Urinary bladder (tissue), 4 donors: ENCODE results near the gene PSMG4. TPM values are rescaled to one million over a fixed set of nuclear protein-coding genes. Genes with fewer than 3 reads are reported as not detected.

Source experiments
- DNase-seq: peaks from one replicate; pipeline ENCODE4 v3.0.0-alpha.2; 2015; ENCODE audit errors: extremely low spot score
- H3K27ac ChIP-seq: one replicate; pipeline ENCODE4 v1.5.1; 2013; ENCODE audit warnings: low read depth, mild to moderate bottlenecking, moderate library complexity
- H3K36me3 ChIP-seq: one replicate; pipeline ENCODE4 v1.6.1; 2013; ENCODE audit warnings: mild to moderate bottlenecking, moderate library complexity; ENCODE audit not compliant: insufficient read depth
- H3K4me1 ChIP-seq: one replicate; pipeline ENCODE4 v1.6.1; 2013; ENCODE audit warnings: mild to moderate bottlenecking, moderate library complexity; ENCODE audit not compliant: insufficient read depth
- H3K4me3 ChIP-seq: one replicate; pipeline ENCODE4 v1.5.1; 2013; ENCODE audit warnings: low read depth, low read length
- WGBS: extraction: QIAGEN DNeasy Blood & Tissue Kit; methylation state at CpG from one replicate; pipeline ENCODE4 v1.1.7; 2013; 5-methylcytosine and 5-hydroxymethylcytosine counted together
- polyA plus RNA-seq: library from polyadenylated mRNA; stranded (reverse); fragments of 200-250 nt; gene quantifications from one replicate; pipeline ENCODE4 v1.2.3, GENCODE V29; 2013
- total RNA-seq: library from RNA; depleted of rRNA; stranded (reverse); fragments of >200 nt; gene quantifications from one replicate; pipeline ENCODE4 v1.2.3, GENCODE V29; 2014
- donor health status: healthy with polysubstance abuse.
- donor health status: healthy.

Gene PSMG4
- total and polyA plus RNA-seq, 2 donors: 19.8 to 29.5 TPM

GRCh38 chr6:3311826-3312225, 53.1 kb downstream of the PSMG4 start:
- Histone ChIP-seq H3K36me3 (no peaks in the 10 kb centered on the region), H3K27ac (no peak overlapping the region), H3K4me3 (no peak overlapping the region), H3K4me1 (no peaks in the 10 kb centered on the region)
- DNase-seq: no peak
- 96% methylated on average over 6 of the region's 6 CpGs for WGBS

DNA sequence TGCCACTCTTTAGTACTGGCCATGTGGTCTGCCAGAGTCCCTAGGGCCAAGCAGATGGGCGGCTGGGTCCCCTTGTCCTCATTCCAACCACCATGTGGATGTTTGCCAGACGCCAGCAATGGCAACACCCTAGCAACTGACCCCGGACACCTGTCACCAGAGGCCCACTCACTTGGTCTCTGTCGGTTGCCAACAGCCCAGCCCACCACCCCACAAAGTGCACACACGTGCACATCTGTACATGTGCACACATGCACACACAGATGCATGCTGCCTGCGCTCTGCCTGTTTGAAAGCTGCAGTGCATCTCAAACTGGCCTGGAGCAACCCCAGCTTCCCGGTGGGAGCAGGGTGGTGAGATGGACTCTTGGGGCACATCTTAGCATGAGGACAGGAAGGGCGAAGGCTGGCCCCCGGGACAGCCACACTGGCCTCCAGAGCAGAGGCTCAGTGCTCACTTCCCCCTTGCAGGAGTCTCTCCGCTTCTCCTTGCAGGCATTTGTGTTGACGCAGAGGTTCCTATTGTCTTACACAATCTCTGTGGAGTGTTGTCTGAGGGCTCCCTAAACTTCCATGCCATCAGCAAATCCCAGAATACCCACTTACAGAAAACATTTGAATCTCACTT, 54.0 kb downstream of the PSMG4 start:
- Histone ChIP-seq H3K4me3 (no peak overlapping the region), H3K27ac (no peak overlapping the region), H3K4me1 (no peaks in the 10 kb centered on the region), H3K36me3 (no peaks in the 10 kb centered on the region)
- 74% methylated on average over 11 of the region's 11 CpGs for WGBS
- no peak for DNase-seq

DNA sequence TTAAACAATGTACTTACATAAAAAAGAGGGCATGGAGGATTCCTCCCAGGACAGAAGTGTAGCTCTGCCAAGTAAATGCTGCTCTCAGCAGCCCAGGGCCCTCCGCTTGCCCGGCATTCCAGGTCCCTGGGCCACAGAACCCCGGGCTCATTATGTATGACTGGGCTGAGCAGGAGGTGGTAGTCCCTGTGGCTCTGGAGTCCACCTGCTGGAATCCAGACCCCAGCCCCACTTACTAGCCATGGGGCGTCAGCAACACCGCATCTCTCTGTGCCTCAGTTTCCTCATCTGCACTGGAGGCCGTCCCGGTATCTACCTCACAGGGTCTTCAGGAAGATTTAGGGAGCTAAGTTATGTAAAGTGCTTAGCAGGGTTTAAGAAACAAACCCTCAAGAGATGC, 55.4 kb downstream of the PSMG4 start:
- no peak overlapping the region for H3K27ac ChIP-seq
- WGBS: 93% methylated on average over 7 of the region's 7 CpGs
- no peak for DNase-seq
- H3K36me3 ChIP-seq: no peaks in the 10 kb centered on the region
- H3K4me1 ChIP-seq: no peaks in the 10 kb centered on the region
- H3K4me3 ChIP-seq: no peak overlapping the region

DNA sequence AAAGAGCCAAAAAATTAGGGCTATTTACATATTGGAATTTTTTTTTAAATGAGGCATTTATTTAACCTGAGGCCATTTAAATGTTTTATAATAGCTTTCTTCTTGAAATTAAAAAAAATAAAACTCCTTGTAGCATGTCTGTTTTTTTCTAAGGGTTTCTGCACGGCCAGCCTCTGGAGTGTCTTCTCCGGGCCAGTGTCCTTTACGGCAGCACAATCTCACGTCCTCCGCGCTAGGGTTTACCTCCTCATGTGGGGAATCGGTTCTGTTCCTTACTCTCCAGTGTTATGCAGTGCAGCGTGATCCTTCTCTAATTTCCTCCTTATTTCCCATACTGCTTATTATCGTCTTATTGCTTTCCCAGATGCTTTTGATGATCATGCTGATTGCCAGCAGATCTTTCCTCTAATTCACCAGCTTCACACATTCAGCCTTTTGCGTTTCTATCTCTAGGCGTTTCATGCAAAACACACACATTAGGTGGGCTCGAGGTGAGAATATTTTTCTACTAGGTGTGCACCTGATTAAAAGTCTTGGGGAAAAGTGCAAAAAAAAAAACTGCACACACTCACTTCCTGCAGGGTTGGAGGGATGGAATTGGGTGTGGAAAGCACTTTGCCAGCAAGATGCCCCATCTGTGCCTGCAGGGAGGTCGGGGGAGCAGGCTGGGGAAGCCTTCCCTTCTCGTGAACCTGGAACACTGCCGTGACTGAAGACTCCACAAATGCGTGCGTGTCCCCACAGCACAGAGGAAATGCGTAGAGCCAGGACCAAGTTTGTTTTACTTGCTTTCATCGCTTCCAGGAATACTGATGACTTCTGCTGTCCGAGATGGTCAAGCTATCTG, 56.1 kb downstream of the PSMG4 start:
- H3K4me3 ChIP-seq: no peak overlapping the region
- H3K4me1 ChIP-seq: no peaks in the 10 kb centered on the region
- WGBS: 87% methylated on average over 20 of the region's 20 CpGs
- no peak overlapping the region for H3K27ac ChIP-seq
- DNase-seq: no peak
- H3K36me3 ChIP-seq: no peaks in the 10 kb centered on the region

DNA sequence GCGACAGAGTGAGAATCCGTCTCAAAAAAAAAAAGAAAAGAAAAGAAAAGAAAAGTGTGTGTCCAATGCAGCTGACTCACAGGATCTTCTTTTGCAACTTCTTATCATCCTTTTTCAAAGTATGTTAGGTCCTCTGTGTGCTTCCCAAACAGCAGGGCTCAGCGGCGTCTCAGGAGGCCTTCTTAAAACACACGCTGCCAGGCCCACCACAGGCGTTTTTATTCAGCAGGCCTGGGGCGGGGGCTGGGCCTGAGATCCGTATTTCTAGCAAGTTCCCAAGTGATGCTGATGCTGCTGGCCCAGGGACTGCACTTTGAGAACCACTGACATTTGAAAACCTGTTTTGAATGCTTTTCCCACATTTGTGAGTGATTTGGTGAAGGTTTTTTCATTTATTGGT, 57.1 kb downstream of the PSMG4 start:
- 79% methylated on average over 8 of the region's 8 CpGs for WGBS
- H3K36me3 ChIP-seq: no peaks in the 10 kb centered on the region
- H3K27ac ChIP-seq: no peak overlapping the region
- no peak overlapping the region for H3K4me3 ChIP-seq
- no peaks in the 10 kb centered on the region for H3K4me1 ChIP-seq
- no peak for DNase-seq

GRCh38 chr6:3316331-3316730, 57.6 kb downstream of the PSMG4 start:
- DNase-seq: no peak
- 92% methylated on average over 9 of the region's 9 CpGs for WGBS
- no peaks in the 10 kb centered on the region for H3K4me1 ChIP-seq
- no peak overlapping the region for H3K4me3 ChIP-seq
- no peak overlapping the region for H3K27ac ChIP-seq
- H3K36me3 ChIP-seq: no peaks in the 10 kb centered on the region

DNA sequence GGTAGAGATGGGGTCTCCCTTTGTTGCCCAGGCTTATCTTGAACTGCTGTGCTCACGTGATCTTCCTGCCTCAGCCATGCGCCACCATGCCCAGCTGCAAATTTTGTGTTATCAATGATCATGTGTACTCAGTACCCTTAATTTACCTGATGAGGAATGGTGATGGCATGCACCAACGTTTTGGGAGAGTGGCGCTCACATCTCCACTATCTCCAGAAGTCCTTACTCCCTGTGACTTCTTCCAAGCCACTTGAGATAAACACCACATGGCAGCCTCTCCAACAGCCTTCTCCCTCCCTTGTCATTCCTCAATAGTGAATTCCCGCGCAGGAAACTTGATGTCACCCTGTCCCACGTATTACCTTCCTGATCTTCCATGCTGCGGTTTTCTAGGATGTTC, 58.1 kb downstream of the PSMG4 start:
- Histone ChIP-seq H3K4me1 (no peaks in the 10 kb centered on the region), H3K36me3 (no peaks in the 10 kb centered on the region), H3K27ac (no peak overlapping the region), H3K4me3 (no peak overlapping the region)
- 90% methylated on average over 8 of the region's 8 CpGs for WGBS
- DNase-seq: no peak

Other genes with a start within 250 kb of the PSMG4 start
- gene RIPK1, start 190.5 kb upstream of the PSMG4 start, total RNA-seq: 24.5 TPM
- 22.4 TPM for gene RIPK1, start 190.5 kb upstream of the PSMG4 start, polyA plus RNA-seq
- gene BPHL, start 140.2 kb upstream of the PSMG4 start, total RNA-seq: 23.7 TPM
- gene BPHL, start 140.2 kb upstream of the PSMG4 start, polyA plus RNA-seq: 13.3 TPM
- gene TUBB2A, start 101.4 kb upstream of the PSMG4 start, total RNA-seq: 52.8 TPM
- 96.2 TPM for gene TUBB2A, start 101.4 kb upstream of the PSMG4 start, polyA plus RNA-seq
- gene TUBB2B, start 31.3 kb upstream of the PSMG4 start, total RNA-seq: 55.6 TPM
- gene TUBB2B, start 31.3 kb upstream of the PSMG4 start, polyA plus RNA-seq: 22.4 TPM
- gene SLC22A23, start 198.1 kb downstream of the PSMG4 start, total RNA-seq: 6.6 TPM
- gene SLC22A23, start 198.1 kb downstream of the PSMG4 start, polyA plus RNA-seq: 4.9 TPM